Spleen (tissue), 11 donors: ENCODE results near the gene CBR1. TPM values are rescaled to one million over a fixed set of nuclear protein-coding genes. Genes with fewer than 3 reads are reported as not detected.

ENCODE experiments used
- DNase-seq: peaks from one replicate; pipeline ENCODE4 v3.0.0-alpha.2; 2020
- H3K27ac ChIP-seq, 8 donors: fragments of 200-600 bp; sonication (generic) in 7 of 8; 1 replicate in 4 of 8; 2 replicates in 4 of 8; pipeline versions ENCODE4 v1.5.0 to v1.8.0; 2016 to 2021; ENCODE audit warnings: inconsistent platforms in 4 of 8, mild to moderate bottlenecking in 4 of 8, moderate library complexity in 1 of 8
- H3K27me3 ChIP-seq, 7 donors: fragments of 200-600 bp; sonication (generic) in 6 of 7; replicated peaks in 1 of 7; 1 replicate in 4 of 7; 2 replicates in 3 of 7; pipeline versions ENCODE4 v1.5.0 to v1.8.0; 2016 to 2021; ENCODE audit warnings: inconsistent platforms in 3 of 7, mild to moderate bottlenecking in 1 of 7
- H3K36me3 ChIP-seq, 6 donors: fragments of 200-600 bp; sonication (generic) in 5 of 6; 1 replicate in 4 of 6; 2 replicates in 2 of 6; pipeline versions ENCODE4 v1.5.0 to v1.8.0; 2016 to 2021; ENCODE audit warnings: inconsistent platforms in 2 of 6
- H3K4me1 ChIP-seq, 6 donors: fragments of 200-600 bp; sonication (generic) in 5 of 6; 1 replicate in 3 of 6; 2 replicates in 3 of 6; pipeline versions ENCODE4 v1.5.0 to v1.8.0; 2016 to 2021; ENCODE audit warnings: inconsistent platforms in 3 of 6
- H3K4me3 ChIP-seq, 8 donors: fragments of 200-600 bp; sonication (generic) in 7 of 8; 1 replicate in 4 of 8; 2 replicates in 4 of 8; pipeline versions ENCODE4 v1.5.0 to v1.8.0; 2016 to 2021; ENCODE audit warnings: inconsistent platforms in 4 of 8, mild to moderate bottlenecking in 4 of 8, moderate library complexity in 2 of 8
- H3K9me3 ChIP-seq, 8 donors: fragments of 200-600 bp; sonication (generic) in 7 of 8; 1 replicate in 4 of 8; 2 replicates in 4 of 8; pipeline versions ENCODE4 v1.5.0 to v1.8.0; 2016 to 2021; ENCODE audit warnings: inconsistent platforms in 4 of 8
- CTCF ChIP-seq, 11 experiments: fragments of 200-600 bp in 7 of 11; fragments of 450-650 bp in 4 of 11; sonication (generic) in 4 of 11; IDR thresholded peaks in 8 of 11; conservative IDR thresholded peaks in 3 of 11; 1 replicate in 7 of 11; 2 replicates in 4 of 11; pipeline versions ENCODE4 v1.4.0 to v1.8.0; 2016 to 2021; ENCODE audit warnings: antibody characterized with exemption in 11 of 11, inconsistent platforms in 4 of 11, mild to moderate bottlenecking in 1 of 11
- POLR2A ChIP-seq, 3 donors: fragments of 450-650 bp; IDR thresholded peaks; one replicate each; pipeline ENCODE4 v1.5.1; 2017; ENCODE audit warnings: antibody characterized with exemption in 3 of 3, mild to moderate bottlenecking in 1 of 3
- POLR2AphosphoS5 ChIP-seq, 3 donors: sonication (generic); formaldehyde crosslinking; IDR thresholded peaks; one replicate each; pipeline ENCODE4 v1.5.1; 2017; ENCODE audit warnings: antibody characterized with exemption in 3 of 3
- WGBS, 5 donors: extraction: QIAGEN DNeasy Blood & Tissue Kit in 3 of 5; methylation state at CpG; one replicate each; pipeline versions ENCODE4 v1.1.5 to v1.1.7; 2013 to 2018; 5-methylcytosine and 5-hydroxymethylcytosine counted together
- intact Hi-C: fragments of 100-400 bp; cut with DNase I; formaldehyde crosslinking; loops from one replicate; pipeline ENCODE4 v1.15.0; 2023; ENCODE audit warnings: low total_unique reads
- polyA plus RNA-seq, 3 donors: library from polyadenylated mRNA; stranded (reverse); fragments of 200-250 nt; gene quantifications; one replicate each; pipeline ENCODE4 v1.2.1, GENCODE V29; 2013
- total RNA-seq, 7 donors: library from RNA; depleted of rRNA in 3 of 7; stranded (reverse); fragments of >200 nt in 3 of 7; fragmentation: NEBNext Ultra II Directional in 4 of 7; extraction: Animal tissue kit (Norgen Biotek cat#: 25700) in 4 of 7; gene quantifications; one replicate each; pipeline versions ENCODE4 v1.1.0 to v1.2.1, GENCODE V29; 2016 to 2021
- donor health status: healthy with polysubstance abuse.
- donor health status: DM: no; HTN: no; CAD: no; lungs with moderate emphysema.
- donor health status: DM: no; HTN: no; CAD: no.
- donor health status: Bipolar disorder and iron deficiency.
- donor health status: healthy.
- donor health status: DM: no; HTN: no; CAD: no.
- donor health status: DM: yes; HTN: yes; CAD: no.

Gene CBR1
- total and polyA plus RNA-seq, 10 donors: 30.7 to 128 (median 45.5) TPM

DNA sequence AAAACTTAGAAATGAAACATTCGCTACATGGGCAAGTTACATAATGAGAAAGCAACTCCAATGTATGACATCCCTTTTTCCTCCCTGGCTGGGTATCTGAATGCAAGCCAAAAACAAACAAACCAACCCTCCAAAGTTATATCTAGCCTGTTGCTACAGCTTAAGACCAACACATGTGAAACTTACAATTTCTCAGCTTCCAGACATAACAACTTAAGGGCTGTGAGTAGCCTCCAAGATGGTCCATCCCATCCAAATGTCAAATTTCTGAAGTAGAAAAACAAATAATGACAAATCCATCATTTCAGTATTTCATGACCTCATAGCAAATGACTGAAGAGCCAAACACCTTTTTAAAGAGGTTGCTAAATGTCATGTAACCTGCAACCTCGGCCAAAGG is 29.4 kb upstream of the CBR1 start:
- intact Hi-C loops: no loop called here
- no peak for TF ChIP-seq POLR2A (IDR thresholded peaks at IDR 0.05)
- Histone ChIP-seq H3K36me3 (peaks cover 3 to 100% (median 82%) of the 10 kb centered on the region in 6 donors), H3K4me3 (no peak overlapping the region), H3K27me3 (no peaks in the 10 kb centered on the region), H3K9me3 (no peaks in the 10 kb centered on the region), H3K4me1 (no peaks in the 10 kb centered on the region), H3K27ac (no peak overlapping the region)
- no peak for DNase-seq
- 93 to 98% (median 94%) methylated on average over 2 of the region's 2 CpGs for WGBS, 5 donors

DNA sequence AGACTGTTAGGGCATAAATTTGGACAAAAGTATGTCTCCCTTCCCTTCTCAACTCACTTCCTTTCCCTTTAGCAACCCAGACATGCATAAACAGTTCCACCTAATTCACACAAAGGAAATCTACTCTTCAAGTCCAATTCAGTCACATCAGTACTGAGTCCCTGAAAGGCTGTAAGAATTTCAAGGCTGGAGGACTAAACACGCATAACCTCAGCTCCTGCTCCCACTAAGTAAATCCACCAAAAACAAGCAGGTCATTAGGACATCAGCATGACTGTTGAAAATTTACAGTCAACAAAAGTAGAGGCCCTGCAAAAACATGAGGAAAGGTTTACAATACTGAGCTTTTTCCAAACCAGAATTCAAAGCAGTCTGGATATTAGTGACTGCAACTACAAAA is 27.9 kb upstream of the CBR1 start:
- DNase-seq: no peak
- WGBS, 5 donors: 70 to 86% (median 81%) methylated on average over 1 of the region's 1 CpG
- no peak for TF ChIP-seq CTCF (IDR thresholded peaks at IDR 0.05 in 8 of 11, conservative IDR thresholded peaks at IDR 0.05 in 3 of 11)
- TF ChIP-seq POLR2AphosphoS5 (IDR thresholded peaks at IDR 0.05): no peak
- no peak for TF ChIP-seq POLR2A (IDR thresholded peaks at IDR 0.05)
- Histone ChIP-seq H3K4me1 (peaks cover 0 to 9% (median 2%) of the 10 kb centered on the region in 6 donors), H3K27ac (no peak overlapping the region), H3K27me3 (no peaks in the 10 kb centered on the region), H3K4me3 (no peak overlapping the region), H3K9me3 (no peaks in the 10 kb centered on the region), H3K36me3 (peaks cover 5 to 100% (median 83%) of the 10 kb centered on the region in 6 donors)
- intact Hi-C loops: no loop called here

DNA sequence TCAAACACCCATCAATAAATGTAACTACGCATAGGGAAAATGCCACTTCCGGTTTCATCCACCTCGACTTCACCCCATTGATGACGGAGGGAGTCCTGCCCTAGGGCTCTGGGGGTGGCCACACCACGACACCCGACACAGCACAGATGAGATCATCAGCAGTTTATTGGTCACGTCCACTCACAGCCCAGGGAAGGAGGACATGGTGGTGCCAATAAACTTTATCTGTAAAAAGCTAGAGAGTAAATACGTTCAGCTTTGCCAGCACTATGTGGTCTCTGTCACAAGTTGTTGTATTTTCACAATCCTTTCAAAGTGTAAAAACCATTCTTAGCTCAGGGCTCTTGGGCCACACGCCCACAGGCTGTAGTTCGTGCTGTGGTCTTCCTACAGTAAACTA is 25.8 kb upstream of the CBR1 start:
- peaks cover 5 to 100% (median 77%) of the 10 kb centered on the region in 6 donors for H3K36me3 ChIP-seq
- TF ChIP-seq POLR2A (IDR thresholded peaks at IDR 0.05): no peak
- no peak for TF ChIP-seq CTCF (IDR thresholded peaks at IDR 0.05 in 8 of 11, conservative IDR thresholded peaks at IDR 0.05 in 3 of 11)
- TF ChIP-seq POLR2AphosphoS5 (IDR thresholded peaks at IDR 0.05): no peak
- no peak overlapping the region for H3K27ac ChIP-seq
- no peaks in the 10 kb centered on the region for H3K27me3 ChIP-seq
- no peaks in the 10 kb centered on the region for H3K9me3 ChIP-seq
- intact Hi-C loops: no loop called here
- peaks cover 0 to 9% (median 2%) of the 10 kb centered on the region in 6 donors for H3K4me1 ChIP-seq
- H3K4me3 ChIP-seq: no peak overlapping the region
- WGBS, 5 donors: 87 to 93% (median 90%) methylated on average over 10 of the region's 10 CpGs
- no peak for DNase-seq

GRCh38 chr21:36045993-36046392 is 23.8 kb upstream of the CBR1 start:
- no peak for DNase-seq
- intact Hi-C loops: no loop called here
- WGBS, 5 donors: 39 to 67% (median 48%) methylated on average over 1 of the region's 1 CpG
- Histone ChIP-seq H3K36me3 (peaks cover 5 to 100% (median 81%) of the 10 kb centered on the region in 6 donors), H3K27ac (no peak overlapping the region), H3K4me1 (peaks cover 0 to 9% (median 2%) of the 10 kb centered on the region in 6 donors), H3K9me3 (no peaks in the 10 kb centered on the region), H3K27me3 (no peaks in the 10 kb centered on the region), H3K4me3 (no peak overlapping the region)
- TF ChIP-seq POLR2A (IDR thresholded peaks at IDR 0.05) (no peak), CTCF (IDR thresholded peaks at IDR 0.05 in 8 of 11, conservative IDR thresholded peaks at IDR 0.05 in 3 of 11) (no peak), POLR2AphosphoS5 (IDR thresholded peaks at IDR 0.05) (no peak)

DNA sequence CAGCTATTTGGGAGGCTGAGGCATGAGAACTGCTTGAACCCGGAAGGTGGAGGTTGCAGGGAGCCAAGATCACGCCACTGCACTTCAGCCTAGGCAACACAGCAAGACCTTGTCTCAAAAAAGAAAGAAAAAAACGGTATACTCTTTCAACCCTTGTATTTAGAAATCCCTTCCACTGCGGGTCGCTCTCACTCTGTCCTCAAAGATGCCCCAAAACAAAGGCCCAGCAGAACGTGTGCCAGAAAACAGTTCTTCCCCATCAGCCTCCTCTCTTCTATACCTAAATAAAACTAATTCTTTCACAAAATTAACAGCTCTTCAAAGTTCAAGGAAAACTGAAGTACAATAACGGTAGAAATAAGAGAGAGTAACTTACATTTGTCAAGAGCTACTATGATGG is 22.7 kb upstream of the CBR1 start:
- Histone ChIP-seq H3K4me3 (no peak overlapping the region), H3K9me3 (no peaks in the 10 kb centered on the region), H3K27ac (no peak overlapping the region), H3K4me1 (peaks cover 0 to 9% (median 2%) of the 10 kb centered on the region in 6 donors), H3K27me3 (no peaks in the 10 kb centered on the region), H3K36me3 (peaks cover 5 to 100% (median 77%) of the 10 kb centered on the region in 6 donors)
- 79 to 93% (median 85%) methylated on average over 7 of the region's 7 CpGs for WGBS, 5 donors
- intact Hi-C loops: no loop called here
- no peak for DNase-seq
- TF ChIP-seq CTCF (IDR thresholded peaks at IDR 0.05 in 8 of 11, conservative IDR thresholded peaks at IDR 0.05 in 3 of 11) (no peak), POLR2A (IDR thresholded peaks at IDR 0.05) (no peak), POLR2AphosphoS5 (IDR thresholded peaks at IDR 0.05) (no peak)
